H1 (cell line): Measurements from ENCODE around the gene FOSL2. TPM values are rescaled to one million over a fixed set of nuclear protein-coding genes. Genes with fewer than 3 reads are reported as not detected.

Experiments
- CTCF ChIA-PET: fragments of 300-600 bp; sonication (Branson Sonifier 250); formaldehyde crosslinking; loops from one replicate; lab custom pipeline; 2021; ENCODE audit not compliant: partially characterized antibody; lab: Charles Lee
- POLR2A ChIA-PET: fragments of 300-600 bp; sonication (Branson Sonifier 250); formaldehyde crosslinking; loops from one replicate; lab custom pipeline; 2021; ENCODE audit warnings: inconsistent platforms; ENCODE audit not compliant: partially characterized antibody; lab: Charles Lee
- DNase-seq, 2 experiments: peaks; one replicate each; pipeline versions ENCODE4 v3.0.0 to v3.0.0-alpha.2; 2010 to 2022; ENCODE audit warnings: low spot score in 2 of 2, low read depth in 1 of 2, mixed read lengths in 1 of 2
- FAIRE-seq: peaks from 2 replicates; lab custom pipeline; 2011; peaks lifted over from hg19 to GRCh38; lab: Jason Lieb, UNC
- H2AFZ ChIP-seq: 2 replicates; pipeline ENCODE4 v1.8.1; 2012; ENCODE audit warnings: low read length, inconsistent platforms
- H2AK5ac ChIP-seq: 2 replicates; pipeline ENCODE4 v1.6.1; 2013; ENCODE audit warnings: low read depth, low read length
- H2BK120ac ChIP-seq: replicated peaks from 2 replicates; pipeline ENCODE3; 2013; ENCODE audit warnings: low read depth, low read length, inconsistent platforms
- H2BK12ac ChIP-seq: 2 replicates; pipeline ENCODE4 v1.6.1; 2013; ENCODE audit warnings: low read depth, low read length
- H2BK15ac ChIP-seq: 2 replicates; pipeline ENCODE4 v1.6.1; 2013; ENCODE audit warnings: low read length
- H2BK20ac ChIP-seq: 2 replicates; pipeline ENCODE4 v1.6.1; 2013; ENCODE audit warnings: low read length
- H2BK5ac ChIP-seq: 2 replicates; pipeline ENCODE4 v1.6.1; 2013; ENCODE audit warnings: low read depth, low read length
- H3K14ac ChIP-seq: 2 replicates; pipeline ENCODE4 v1.6.1; 2013; ENCODE audit warnings: inconsistent platforms; ENCODE audit not compliant: insufficient read length
- H3K18ac ChIP-seq: 2 replicates; pipeline ENCODE4 v1.6.1; 2013; ENCODE audit warnings: low read length; ENCODE audit errors: extremely low read depth
- H3K23ac ChIP-seq: 2 replicates; pipeline ENCODE4 v1.6.1; 2013; ENCODE audit warnings: inconsistent platforms; ENCODE audit not compliant: insufficient read length
- H3K23me2 ChIP-seq: 2 replicates; pipeline ENCODE4 v1.6.1; 2013; ENCODE audit warnings: low read depth, low read length
- H3K27ac ChIP-seq: 2 replicates; pipeline ENCODE4 v1.6.1; 2011; ENCODE audit warnings: low read depth, low read length, inconsistent platforms
- H3K27me3 ChIP-seq, 4 experiments: replicated peaks in 1 of 4; 1 replicate in 1 of 4; 2 replicates in 3 of 4; pipeline versions ENCODE4 v1.6.1 to v1.8.1; 2011 to 2013; ENCODE audit warnings: low read length in 3 of 4, mild to moderate bottlenecking in 3 of 4, inconsistent platforms in 2 of 4, mixed read lengths in 2 of 4, moderate library complexity in 1 of 4; ENCODE audit not compliant: control insufficient read depth in 3 of 4, insufficient read depth in 3 of 4; ENCODE audit errors: extremely low read depth in 1 of 4
- H3K36me3 ChIP-seq, 4 experiments: 2 replicates each; pipeline versions ENCODE4 v1.6.1 to v1.8.1; 2011 to 2013; ENCODE audit warnings: mild to moderate bottlenecking in 4 of 4, low read length in 3 of 4, moderate library complexity in 2 of 4, control low read depth in 1 of 4, inconsistent platforms in 1 of 4; ENCODE audit not compliant: insufficient read depth in 4 of 4, control insufficient read depth in 2 of 4
- H3K4ac ChIP-seq: replicated peaks from 2 replicates; pipeline ENCODE3; 2013; ENCODE audit warnings: low read length, low read depth, mixed read lengths, inconsistent platforms; ENCODE audit not compliant: insufficient read length
- H3K4me1 ChIP-seq, 4 experiments: replicated peaks in 1 of 4; 1 replicate in 1 of 4; 2 replicates in 3 of 4; pipeline versions ENCODE4 v1.6.1 to v1.8.1; 2011 to 2013; ENCODE audit warnings: low read length in 3 of 4, inconsistent platforms in 2 of 4, mixed read lengths in 1 of 4; ENCODE audit not compliant: insufficient read depth in 4 of 4, control insufficient read depth in 3 of 4
- H3K4me2 ChIP-seq, 2 experiments: 2 replicates each; pipeline versions ENCODE4 v1.6.1 to v1.8.1; 2011 to 2013; ENCODE audit warnings: low read depth in 2 of 2, low read length in 2 of 2, control low read depth in 1 of 2, inconsistent platforms in 1 of 2, mild to moderate bottlenecking in 1 of 2; ENCODE audit not compliant: insufficient read depth in 1 of 2
- H3K4me3 ChIP-seq, 4 experiments: fragments of 200-600, 300-600 bp in 1 of 4; sonication (generic), shearing (Covaris generic), sonication (Bioruptor Twin) in 1 of 4; 2 replicates each; pipeline versions ENCODE4 v1.5.1 to v1.8.1; 2011 to 2016; ENCODE audit warnings: low read length in 4 of 4, low read depth in 3 of 4, control low read depth in 2 of 4, inconsistent platforms in 2 of 4, mild to moderate bottlenecking in 2 of 4, mixed read lengths in 1 of 4, moderate library complexity in 1 of 4; ENCODE audit not compliant: insufficient read depth in 2 of 4; ENCODE audit errors: extremely low read depth in 1 of 4
- H3K56ac ChIP-seq: replicated peaks from 2 replicates; pipeline ENCODE3; 2013; ENCODE audit warnings: low read depth, mild to moderate bottlenecking, mixed read lengths, low read length, inconsistent platforms; ENCODE audit not compliant: insufficient read length
- H3K79me1 ChIP-seq: 2 replicates; pipeline ENCODE4 v1.6.1; 2013; ENCODE audit warnings: low read depth, low read length, control low read depth
- H3K79me2 ChIP-seq, 2 experiments: 2 replicates each; pipeline versions ENCODE4 v1.6.1 to v1.8.1; 2012 to 2013; ENCODE audit warnings: low read length in 2 of 2, mild to moderate bottlenecking in 2 of 2, inconsistent platforms in 1 of 2; ENCODE audit not compliant: insufficient read depth in 2 of 2, control insufficient read depth in 1 of 2
- H3K9ac ChIP-seq, 4 experiments: replicated peaks in 1 of 4; 1 replicate in 1 of 4; 2 replicates in 3 of 4; pipeline versions ENCODE4 v1.6.1 to v1.8.1; 2011 to 2013; ENCODE audit warnings: low read depth in 3 of 4, low read length in 3 of 4, control low read depth in 2 of 4, mild to moderate bottlenecking in 2 of 4, moderate library complexity in 2 of 4, inconsistent platforms in 1 of 4; ENCODE audit errors: extremely low read depth in 1 of 4
- H3K9me3 ChIP-seq, 2 experiments: 2 replicates each; pipeline versions ENCODE4 v1.6.1 to v1.8.1; 2012 to 2013; ENCODE audit warnings: mild to moderate bottlenecking in 2 of 2, moderate library complexity in 2 of 2, control low read depth in 1 of 2, inconsistent platforms in 1 of 2, low read depth in 1 of 2, low read length in 1 of 2, mixed read lengths in 1 of 2; ENCODE audit not compliant: insufficient read depth in 2 of 2
- H4K20me1 ChIP-seq, 2 experiments: replicated peaks in 1 of 2; 2 replicates each; pipeline versions ENCODE3 to v1.8.1; 2011 to 2013; ENCODE audit warnings: inconsistent platforms in 2 of 2, low read length in 2 of 2, mild to moderate bottlenecking in 1 of 2; ENCODE audit not compliant: insufficient read depth in 2 of 2, control insufficient read depth in 1 of 2
- H4K5ac ChIP-seq: 2 replicates; pipeline ENCODE4 v1.6.1; 2013; ENCODE audit warnings: low read length, low read depth, mixed read lengths, inconsistent platforms; ENCODE audit not compliant: insufficient read length
- H4K8ac ChIP-seq: 2 replicates; pipeline ENCODE4 v1.8.0; 2013; ENCODE audit warnings: mild to moderate bottlenecking, moderate library complexity, low read length, inconsistent platforms; ENCODE audit not compliant: insufficient read depth; ENCODE audit errors: extremely low read depth
- H4K91ac ChIP-seq: replicated peaks from 2 replicates; pipeline ENCODE3; 2013; ENCODE audit warnings: low read length, mixed read lengths, inconsistent platforms; ENCODE audit not compliant: insufficient read length
- KDM4A ChIP-seq: IDR thresholded peaks from one replicate; pipeline ENCODE4 v1.7.1; 2012; ENCODE audit warnings: low read depth, mild to moderate bottlenecking, moderate library complexity, low read length, inconsistent platforms; ENCODE audit not compliant: severe bottlenecking
- NANOG ChIP-seq: IDR thresholded peaks from 2 replicates; pipeline ENCODE4 v1.6.1; 2011; ENCODE audit warnings: low read length, low read depth, mild to moderate bottlenecking, inconsistent platforms; ENCODE audit not compliant: insufficient read depth, poor library complexity, severe bottlenecking
- NRF1 ChIP-seq: IDR thresholded peaks from 2 replicates; pipeline ENCODE4 v1.6.1; 2011; ENCODE audit warnings: mild to moderate bottlenecking, low read depth, low read length, improper control_type of control experiment
- POLR2AphosphoS5 ChIP-seq: IDR thresholded peaks from 2 replicates; pipeline ENCODE4 v1.6.1; 2011; ENCODE audit warnings: low read depth, low read length
- SAP30 ChIP-seq: fragments of 300-600 bp; sonication (generic); IDR thresholded peaks from 2 replicates; pipeline ENCODE4 v1.7.1; 2012; ENCODE audit warnings: low read length, moderate library complexity, mild to moderate bottlenecking, inconsistent platforms; ENCODE audit not compliant: insufficient read depth, insufficient replicate concordance
- SP4 ChIP-seq: IDR thresholded peaks from 2 replicates; pipeline ENCODE4 v1.6.1; 2012; ENCODE audit warnings: low read length, inconsistent platforms
- WGBS, 2 experiments: shearing (Covaris generic) in 1 of 2; methylation state at CpG; one replicate each; pipeline versions ENCODE4 v1.1.6 to v1.1.7; 2013 to 2015; ENCODE audit warnings: low lambda C conversion rate in 2 of 2, mixed read lengths in 2 of 2, inconsistent platforms in 1 of 2, low coverage in 1 of 2, missing lambda C conversion rate in 1 of 2; ENCODE audit not compliant: insufficient replicate concordance in 2 of 2, insufficient coverage in 1 of 2, insufficient read length in 1 of 2; ENCODE audit errors: extremely low coverage in 1 of 2, missing lambda C conversion rate in 1 of 2; 5-methylcytosine and 5-hydroxymethylcytosine counted together
- polyA plus RNA-seq, 7 experiments: library from polyadenylated mRNA; depleted of rRNA in 3 of 7; stranded (reverse) in 5 of 7; unstranded in 2 of 7; fragments of >200 nt in 5 of 7; fragments of 200-250 nt in 2 of 7; gene quantifications; 1 replicate in 5 of 7; 2 replicates in 1 of 7; 4 replicates in 1 of 7; pipeline versions ENCODE4 v1.2.1 to v1.2.3, GENCODE V29; 2011 to 2013; ENCODE audit warnings: missing spikeins in 2 of 7, mixed read lengths in 2 of 7
- total RNA-seq: library from RNA; stranded (reverse); fragmentation: NEBNext Ultra II Directional; extraction: Animal tissue kit (Norgen Biotek cat#: 25700); gene quantifications from 2 replicates; pipeline ENCODE4 v1.2.1, GENCODE V29; 2021

FOSL2 gene
- total and polyA plus RNA-seq, 2 of the 8 experiments (the other 6 are each of a cell fraction or from before 2014, with no cell fraction given) = 1.5 to 4.5 TPM

DNA sequence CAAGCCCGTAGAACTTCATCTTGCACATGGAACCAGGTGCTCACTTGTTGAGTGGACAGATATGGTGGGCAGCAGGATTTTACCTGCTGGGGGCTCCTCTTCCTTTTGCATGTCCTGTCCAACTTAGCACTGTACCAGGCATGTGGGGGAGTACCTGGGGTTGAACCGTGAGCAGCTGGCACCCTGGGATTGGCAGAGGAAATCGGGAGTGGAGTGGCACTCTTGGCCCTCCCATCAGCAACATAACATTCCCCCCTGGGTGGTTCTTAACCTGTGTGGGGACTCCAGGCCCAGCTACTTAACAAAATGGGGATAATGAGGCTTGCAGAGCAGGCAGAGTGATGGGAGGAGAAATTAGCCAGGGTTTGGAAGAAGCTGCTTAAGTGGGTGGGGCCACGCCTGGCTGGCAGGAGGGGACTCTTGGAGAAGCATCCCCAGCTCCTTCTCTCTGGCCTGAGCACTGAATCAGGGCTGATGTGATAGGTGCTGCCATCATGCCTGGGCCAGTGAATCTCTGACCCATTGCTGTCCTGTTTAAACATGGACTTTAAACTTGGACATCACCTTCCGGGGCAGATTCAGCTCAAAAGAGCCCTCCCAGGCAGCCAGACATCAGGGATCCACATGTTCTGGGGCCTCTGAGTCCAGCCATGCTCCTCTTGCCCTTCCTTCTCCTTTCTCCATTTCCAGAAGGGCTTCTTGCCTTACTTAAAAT, 15.5 kb downstream of the FOSL2 start:
- H3K14ac ChIP-seq = no peak overlapping the region
- H2BK12ac ChIP-seq = no peak overlapping the region
- no peak overlapping the region for H3K27ac ChIP-seq
- H4K8ac ChIP-seq = no peak overlapping the region
- H2AK5ac ChIP-seq = no peak overlapping the region
- no peaks in the 10 kb centered on the region for H3K79me2 ChIP-seq
- H3K23me2 ChIP-seq = no peaks in the 10 kb centered on the region
- 0 out of 7 replicates have a peak, but pooled peaks cover 0 to 3% (median 0%) of the 10 kb centered on the region in 4 experiments for H3K4me1 ChIP-seq
- CTCF ChIA-PET = interaction anchor here (0.9 to 2.1 kb wide), 9 partner anchors 9 to 435 kb away, joined by 3 to 7 read pairs (median 3); no protein-coding TSS in a partner anchor
- H4K91ac ChIP-seq = no peak overlapping the region
- H2BK15ac ChIP-seq = no peak overlapping the region
- no peak overlapping the region for H3K18ac ChIP-seq
- POLR2A ChIA-PET = no interaction called here
- no peak overlapping the region for H2BK5ac ChIP-seq
- H3K36me3 ChIP-seq = peaks cover 0 to 6% (median 0%) of the 10 kb centered on the region in 4 experiments; a peak in 3 of 8 replicates
- H3K4me3 ChIP-seq = no peak overlapping the region
- H4K20me1 ChIP-seq = peaks cover 2 to 3% of the 10 kb centered on the region in 2 experiments
- no peaks in the 10 kb centered on the region for H3K27me3 ChIP-seq
- H2BK20ac ChIP-seq = no peak overlapping the region
- H3K79me1 ChIP-seq = no peaks in the 10 kb centered on the region
- no peak overlapping the region for H4K5ac ChIP-seq
- no peak overlapping the region for H3K4me2 ChIP-seq
- WGBS, 2 experiments = 98% methylated on average over 5 of the region's 5 CpGs; no CpG with 5 or more reads in 1 of the 2 experiments
- FAIRE-seq (no peak), DNase-seq (no peak)
- no peak overlapping the region for H3K23ac ChIP-seq
- no peak overlapping the region; a peak in 1 of 7 replicates for H3K9ac ChIP-seq
- TF ChIP-seq POLR2AphosphoS5 = no peak
- no peak for TF ChIP-seq SP4
- no peak for TF ChIP-seq NANOG
- no peak for TF ChIP-seq SAP30
- TF ChIP-seq KDM4A = no peak
- no peak for TF ChIP-seq NRF1
- H3K4ac ChIP-seq = no peak overlapping the region
- H2BK120ac ChIP-seq = no peak overlapping the region
- no peak overlapping the region for H2AFZ ChIP-seq
- H3K56ac ChIP-seq = no peak overlapping the region
- no peaks in the 10 kb centered on the region for H3K9me3 ChIP-seq
